Bronchial epithelial cell (primary cell): Measurements from ENCODE around the gene SCAP. TPM values are rescaled to one million over a fixed set of nuclear protein-coding genes. Genes with fewer than 3 reads are reported as not detected.
"Not testable (repeated sequence)": the region's sequence is repeated elsewhere in the genome, so short reads cannot be mapped to it uniquely, and the experiment has no call there.

Source experiments
- DNase-seq: peaks from one replicate; pipeline ENCODE4 v3.0.0-alpha.2; 2010; ENCODE audit warnings: low read depth
- FAIRE-seq: peaks from 2 replicates; lab custom pipeline; 2011; peaks lifted over from hg19 to GRCh38; lab: Jason Lieb, UNC
- H3K27me3 ChIP-seq: 2 replicates; pipeline ENCODE4 v1.5.1; 2011; ENCODE audit warnings: low read length; ENCODE audit not compliant: control insufficient read depth, insufficient read depth
- H3K36me3 ChIP-seq: 2 replicates; pipeline ENCODE4 v1.5.1; 2011; ENCODE audit warnings: low read length; ENCODE audit not compliant: control insufficient read depth, insufficient read depth
- H3K4me3 ChIP-seq: 2 replicates; pipeline ENCODE4 v1.5.1; 2011; ENCODE audit warnings: mild to moderate bottlenecking, low read depth, low read length, control low read depth
- CTCF ChIP-seq: IDR thresholded peaks from 2 replicates; pipeline ENCODE4 v1.5.1; 2011; ENCODE audit warnings: mild to moderate bottlenecking, moderate library complexity, low read length, control low read depth, inconsistent platforms; ENCODE audit not compliant: insufficient read depth, severe bottlenecking
- total RNA-seq: library from RNA; depleted of rRNA; stranded (reverse); fragments of >200 nt; gene quantifications from 2 replicates; pipeline ENCODE4 v1.2.1, GENCODE V29; 2014

Gene SCAP
- total RNA-seq, 1 donor from 2014 or later = 55.0 TPM

- Histone ChIP-seq H3K36me3 (no peaks in the 10 kb centered on the region), H3K4me3 (no peak overlapping the region), H3K27me3 (no peaks in the 10 kb centered on the region)
- FAIRE-seq = no peak
- TF ChIP-seq CTCF = no peak
- DNase-seq = no peak
Measured at GRCh38 chr3:47515864-47516319, 40.2 kb upstream of the SCAP start.

- TF ChIP-seq CTCF = no peak
- DNase-seq = no peak
- peaks cover 2% of the 10 kb centered on the region for H3K36me3 ChIP-seq
- H3K27me3 ChIP-seq = no peaks in the 10 kb centered on the region
- no peak overlapping the region for H3K4me3 ChIP-seq
- no peak for FAIRE-seq
Measured at GRCh38 chr3:47515100-47515499, 39.4 kb upstream of the SCAP start.

- no peak for FAIRE-seq
- peaks cover 4% of the 10 kb centered on the region for H3K36me3 ChIP-seq
- H3K27me3 ChIP-seq = no peaks in the 10 kb centered on the region
- peak within 1 kb of the TSS; percentile 67 for H3K4me3 ChIP-seq
- TF ChIP-seq CTCF = peak; percentile 73
- peak; percentile 85 for DNase-seq
Measured at GRCh38 chr3:47513125-47513929, 37.6 kb upstream of the SCAP start, which contains the start of gene ELP6. TSS of gene ELP6 (minus strand) at chr3:47513712. CDS start at chr3:47513590, 122 bp downstream.

- TF ChIP-seq CTCF = no peak
- H3K36me3 ChIP-seq = peaks cover 7% of the 10 kb centered on the region
- H3K27me3 ChIP-seq = no peaks in the 10 kb centered on the region
- DNase-seq (peak; percentile 22), FAIRE-seq (no peak)
- H3K4me3 ChIP-seq = peak overlapping the region; percentile 67
Measured at GRCh38 chr3:47512416-47513124, 36.8 kb upstream of the SCAP start.

GRCh38 chr3:47505267-47505666 is 29.5 kb upstream of the SCAP start:
- not testable (repeated sequence) for H3K27me3 ChIP-seq, FAIRE-seq, DNase-seq, H3K4me3 ChIP-seq
- H3K36me3 ChIP-seq = peaks cover 21% of the 10 kb centered on the region

- Histone ChIP-seq H3K27me3 (no peaks in the 10 kb centered on the region), H3K36me3 (peaks cover 19% of the 10 kb centered on the region), H3K4me3 (no peak overlapping the region)
- TF ChIP-seq CTCF = no peak
- DNase-seq (no peak), FAIRE-seq (no peak)
Measured at GRCh38 chr3:47504113-47504512, 28.4 kb upstream of the SCAP start.
